Astrocyte (in vitro differentiated cells and primary cell): ENCODE data around the gene FERMT3. TPM values are rescaled to one million over a fixed set of nuclear protein-coding genes. Genes with fewer than 3 reads are reported as not detected.
A peak's percentile ranks its signal among the peaks of the same experiment; 100 is the strongest.

Experiments used
- DNase-seq: peaks from one replicate; pipeline ENCODE4 v3.0.0-alpha.2; 2010; ENCODE audit warnings: low read depth
- FAIRE-seq: peaks from 2 replicates; lab custom pipeline; 2011; peaks lifted over from hg19 to GRCh38; lab: Jason Lieb, UNC
- H2AFZ ChIP-seq: 2 replicates; pipeline ENCODE4 v1.6.0; 2012; ENCODE audit warnings: low read depth, low read length, inconsistent platforms
- H3K27ac ChIP-seq: 2 replicates; pipeline ENCODE4 v1.5.1; 2011; ENCODE audit warnings: low read depth, low read length, inconsistent platforms
- H3K27me3 ChIP-seq: 2 replicates; pipeline ENCODE4 v1.6.0; 2011; ENCODE audit warnings: low read length, inconsistent platforms; ENCODE audit not compliant: insufficient read depth
- H3K36me3 ChIP-seq: 2 replicates; pipeline ENCODE4 v1.5.1; 2011; ENCODE audit warnings: low read length, inconsistent platforms; ENCODE audit not compliant: insufficient read depth
- H3K4me1 ChIP-seq: 2 replicates; pipeline ENCODE4 v1.5.1; 2011; ENCODE audit warnings: low read length, inconsistent platforms; ENCODE audit not compliant: insufficient read depth
- H3K4me2 ChIP-seq: 2 replicates; pipeline ENCODE4 v1.6.0; 2012; ENCODE audit warnings: low read length, inconsistent platforms
- H3K4me3 ChIP-seq: 2 replicates; pipeline ENCODE4 v1.5.1; 2011; ENCODE audit warnings: low read depth, mild to moderate bottlenecking, low read length, inconsistent platforms; ENCODE audit not compliant: insufficient read depth
- H3K79me2 ChIP-seq: 2 replicates; pipeline ENCODE4 v1.6.0; 2012; ENCODE audit warnings: mild to moderate bottlenecking, low read length, inconsistent platforms; ENCODE audit not compliant: insufficient read depth
- H3K9ac ChIP-seq: 2 replicates; pipeline ENCODE4 v1.6.0; 2012; ENCODE audit warnings: mild to moderate bottlenecking, low read length, inconsistent platforms
- H3K9me3 ChIP-seq: 2 replicates; pipeline ENCODE4 v1.5.1; 2012; ENCODE audit warnings: low read depth, mild to moderate bottlenecking, low read length, inconsistent platforms; ENCODE audit not compliant: insufficient read depth
- H4K20me1 ChIP-seq: 2 replicates; pipeline ENCODE4 v1.6.0; 2012; ENCODE audit warnings: low read length, inconsistent platforms; ENCODE audit not compliant: insufficient read depth
- H3K27ac Mint-ChIP-seq: one replicate; pipeline ENCODE4 v1.8.0; 2021; ENCODE audit warnings: mild to moderate bottlenecking, mixed read lengths; ENCODE audit not compliant: unreplicated experiment
- H3K27me3 Mint-ChIP-seq: one replicate; pipeline ENCODE4 v1.8.0; 2021; ENCODE audit warnings: low read depth, mixed read lengths; ENCODE audit not compliant: unreplicated experiment
- H3K36me3 Mint-ChIP-seq: one replicate; pipeline ENCODE4 v1.8.0; 2021; ENCODE audit warnings: low read depth, mixed read lengths; ENCODE audit not compliant: unreplicated experiment
- H3K4me1 Mint-ChIP-seq: one replicate; pipeline ENCODE4 v1.8.0; 2021; ENCODE audit warnings: low read depth, mixed read lengths; ENCODE audit not compliant: unreplicated experiment
- H3K4me3 Mint-ChIP-seq: one replicate; pipeline ENCODE4 v1.8.0; 2021; ENCODE audit warnings: mild to moderate bottlenecking, moderate library complexity, mixed read lengths; ENCODE audit not compliant: unreplicated experiment
- H3K9me3 Mint-ChIP-seq: one replicate; pipeline ENCODE4 v1.8.0; 2021; ENCODE audit warnings: mild to moderate bottlenecking, mixed read lengths; ENCODE audit not compliant: unreplicated experiment
- EZH2 ChIP-seq: IDR thresholded peaks from 2 replicates; pipeline ENCODE4 v1.6.1; 2012; ENCODE audit warnings: mild to moderate bottlenecking, low read length, inconsistent platforms; ENCODE audit not compliant: insufficient read depth
- total RNA-seq: library from RNA; stranded (reverse); gene quantifications from 2 replicates; pipeline ENCODE4 v1.2.1, GENCODE V29; 2021
- TF ChIP-seq, protein P1 (sequence below): IDR thresholded peaks from 2 replicates; pipeline ENCODE4 v1.5.1; 2011; ENCODE audit warnings: low read depth, mild to moderate bottlenecking, inconsistent platforms, low read length, moderate library complexity; ENCODE audit not compliant: insufficient read depth

Gene FERMT3
- total RNA-seq, 1 donor from 2014 or later = 1.3 TPM

DNA sequence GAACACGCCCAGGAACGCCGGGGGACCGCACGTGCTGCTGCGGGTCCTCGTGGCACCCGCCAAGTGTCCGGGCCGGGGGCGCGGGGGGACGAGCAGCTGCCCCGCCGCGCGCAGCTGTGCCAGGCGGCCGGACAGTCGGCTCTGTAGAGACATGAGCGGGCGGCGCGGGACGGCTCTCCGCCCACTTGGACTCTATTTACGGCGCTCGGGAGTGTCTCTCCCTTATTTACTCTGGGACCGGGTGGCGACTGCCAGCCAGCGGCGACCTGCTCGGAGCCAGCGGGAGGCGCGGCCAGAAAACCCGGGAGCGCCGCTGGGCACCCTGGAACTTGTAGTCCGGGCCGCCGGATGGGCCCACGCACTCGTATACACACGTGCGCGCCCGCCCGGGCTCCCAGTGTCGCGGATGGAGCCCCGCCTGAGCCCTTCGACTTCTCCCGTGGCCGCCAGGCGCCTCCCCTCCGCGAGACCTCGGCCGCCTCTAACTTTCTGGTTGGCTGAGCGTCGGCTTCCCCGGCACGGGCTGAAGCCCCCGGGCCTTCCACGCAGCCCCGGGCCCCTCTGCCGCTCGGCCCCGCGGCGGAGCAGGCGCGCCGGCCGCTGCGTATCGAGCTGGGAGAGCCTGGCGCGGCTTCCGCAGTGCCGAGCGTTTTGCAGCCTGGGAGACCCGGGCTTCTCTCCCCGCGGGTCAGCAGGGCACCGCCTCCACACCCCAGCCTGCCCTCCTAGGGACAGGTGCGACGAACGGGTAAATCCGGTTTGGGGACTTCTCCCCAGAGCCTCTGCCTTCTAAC, 40.5 kb upstream of the FERMT3 start, which contains the start of gene MACROD1:
MACROD1 (minus strand) TSS at position 272 of the 794 bp plus-strand sequence; CDS start at position 153, 119 bp downstream.
- peak within 1 kb of the TSS; percentile 92 for H2AFZ ChIP-seq
- peak within 1 kb of the TSS; percentile 74 for H3K9ac ChIP-seq
- no peaks in the 10 kb centered on the region for H3K36me3 ChIP-seq
- Mint-ChIP-seq H3K27ac (no peak within 1 kb of the TSS), H3K9me3 (no peaks in the 10 kb centered on the region), H3K27me3 (peaks cover 7% of the 10 kb centered on the region), H3K36me3 (no peaks in the 10 kb centered on the region), H3K4me3 (peak within 1 kb of the TSS; percentile 83), H3K4me1 (no peaks in the 10 kb centered on the region)
- DNase-seq = peak; percentile 44
- FAIRE-seq = no peak
- H3K27ac ChIP-seq = no peak within 1 kb of the TSS
- H3K79me2 ChIP-seq = no peaks in the 10 kb centered on the region
- no peaks in the 10 kb centered on the region for H3K27me3 ChIP-seq
- H3K9me3 ChIP-seq = no peaks in the 10 kb centered on the region
- peak within 1 kb of the TSS; percentile 67 for H3K4me3 ChIP-seq
- peak within 1 kb of the TSS; percentile 83 for H3K4me2 ChIP-seq
- TF ChIP-seq EZH2 = no peak
- TF ChIP-seq, protein P1, sequence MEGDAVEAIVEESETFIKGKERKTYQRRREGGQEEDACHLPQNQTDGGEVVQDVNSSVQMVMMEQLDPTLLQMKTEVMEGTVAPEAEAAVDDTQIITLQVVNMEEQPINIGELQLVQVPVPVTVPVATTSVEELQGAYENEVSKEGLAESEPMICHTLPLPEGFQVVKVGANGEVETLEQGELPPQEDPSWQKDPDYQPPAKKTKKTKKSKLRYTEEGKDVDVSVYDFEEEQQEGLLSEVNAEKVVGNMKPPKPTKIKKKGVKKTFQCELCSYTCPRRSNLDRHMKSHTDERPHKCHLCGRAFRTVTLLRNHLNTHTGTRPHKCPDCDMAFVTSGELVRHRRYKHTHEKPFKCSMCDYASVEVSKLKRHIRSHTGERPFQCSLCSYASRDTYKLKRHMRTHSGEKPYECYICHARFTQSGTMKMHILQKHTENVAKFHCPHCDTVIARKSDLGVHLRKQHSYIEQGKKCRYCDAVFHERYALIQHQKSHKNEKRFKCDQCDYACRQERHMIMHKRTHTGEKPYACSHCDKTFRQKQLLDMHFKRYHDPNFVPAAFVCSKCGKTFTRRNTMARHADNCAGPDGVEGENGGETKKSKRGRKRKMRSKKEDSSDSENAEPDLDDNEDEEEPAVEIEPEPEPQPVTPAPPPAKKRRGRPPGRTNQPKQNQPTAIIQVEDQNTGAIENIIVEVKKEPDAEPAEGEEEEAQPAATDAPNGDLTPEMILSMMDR = no peak
- H3K4me1 ChIP-seq = no peaks in the 10 kb centered on the region
- no peaks in the 10 kb centered on the region for H4K20me1 ChIP-seq

DNA sequence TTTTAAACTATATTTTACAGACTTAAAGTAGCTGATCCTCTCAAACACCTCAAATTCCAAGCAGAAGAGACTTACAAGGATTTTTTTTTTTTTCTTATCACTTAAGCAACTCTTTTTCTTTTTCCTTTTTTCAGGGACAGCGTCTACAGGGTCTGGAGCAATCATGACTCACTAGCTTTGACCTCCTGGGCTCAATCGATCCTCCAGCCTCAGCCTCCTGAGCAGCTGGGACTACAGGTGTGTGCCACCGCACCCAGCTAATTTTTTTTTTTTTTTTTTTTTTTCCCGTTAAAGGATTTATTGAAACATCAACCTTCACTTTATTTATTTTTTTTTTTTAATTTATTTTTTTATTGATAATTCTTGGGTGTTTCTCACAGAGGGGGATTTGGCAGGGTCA, 36.1 kb upstream of the FERMT3 start:
- H3K4me2 ChIP-seq = no peak overlapping the region
- no peaks in the 10 kb centered on the region for H3K27me3 ChIP-seq
- H4K20me1 ChIP-seq = no peaks in the 10 kb centered on the region
- no peaks in the 10 kb centered on the region for H3K36me3 ChIP-seq
- peaks cover 3% of the 10 kb centered on the region for H3K9me3 ChIP-seq
- no peak overlapping the region for H3K9ac ChIP-seq
- H3K27ac Mint-ChIP-seq = no peak overlapping the region
- peaks cover 8% of the 10 kb centered on the region for H3K9me3 Mint-ChIP-seq
- no peak overlapping the region for H3K4me3 ChIP-seq
- H3K36me3 Mint-ChIP-seq = peaks cover 2% of the 10 kb centered on the region
- H3K27ac ChIP-seq = no peak overlapping the region
- no peaks in the 10 kb centered on the region for H3K4me1 Mint-ChIP-seq
- TF ChIP-seq EZH2 = no peak
- no peak overlapping the region for H3K4me3 Mint-ChIP-seq
- no peaks in the 10 kb centered on the region for H3K79me2 ChIP-seq
- DNase-seq (no peak), FAIRE-seq (no peak)
- no peaks in the 10 kb centered on the region for H3K4me1 ChIP-seq
- H3K27me3 Mint-ChIP-seq = peaks cover 4% of the 10 kb centered on the region
- H2AFZ ChIP-seq = no peak overlapping the region

DNA sequence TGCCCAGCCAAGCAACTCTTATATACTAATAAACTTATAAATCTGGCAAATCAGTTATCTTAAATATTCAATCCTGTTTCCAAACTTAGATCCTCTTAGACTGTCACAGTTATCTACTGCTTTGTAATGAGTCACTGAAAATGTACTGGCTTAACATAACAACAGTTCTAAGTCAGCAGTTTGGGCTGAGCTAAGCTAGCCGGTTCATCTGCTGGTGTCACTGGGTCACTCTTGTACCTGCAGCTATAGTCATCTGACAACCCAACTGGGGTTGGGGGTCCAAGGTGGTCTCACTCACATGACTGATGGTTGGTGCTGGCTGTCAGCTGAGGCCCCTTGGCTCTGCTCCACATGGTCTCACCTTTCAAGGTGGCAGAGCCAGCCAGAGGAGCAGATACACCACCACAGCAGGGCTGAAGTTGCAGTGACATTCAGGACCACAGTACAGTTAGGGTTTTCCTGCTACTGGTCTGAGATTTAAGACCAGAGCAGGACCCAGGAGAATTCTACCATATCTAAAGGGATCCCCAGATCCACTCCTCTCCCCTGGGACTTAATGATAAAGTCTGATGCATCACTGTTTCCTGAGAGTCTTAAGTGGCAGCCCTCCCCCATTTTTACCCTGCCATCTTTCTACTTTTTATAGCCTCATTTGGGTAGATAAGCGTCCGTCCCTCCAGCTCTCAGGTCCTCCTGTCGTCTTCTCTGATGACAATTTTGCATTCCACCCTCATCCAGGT, 32.7 kb upstream of the FERMT3 start:
- Histone ChIP-seq H3K36me3 (no peaks in the 10 kb centered on the region), H3K27me3 (no peaks in the 10 kb centered on the region), H3K4me3 (no peak overlapping the region), H2AFZ (no peak overlapping the region), H3K9ac (no peak overlapping the region), H3K79me2 (no peaks in the 10 kb centered on the region), H3K27ac (no peak overlapping the region), H4K20me1 (no peaks in the 10 kb centered on the region), H3K9me3 (peaks cover 3% of the 10 kb centered on the region), H3K4me1 (no peaks in the 10 kb centered on the region), H3K4me2 (no peak overlapping the region)
- no peak for FAIRE-seq
- DNase-seq = no peak
- peaks cover 8% of the 10 kb centered on the region for H3K36me3 Mint-ChIP-seq
- peaks cover 8% of the 10 kb centered on the region for H3K9me3 Mint-ChIP-seq
- TF ChIP-seq EZH2 = no peak
- TF ChIP-seq, protein P1 = no peak
- H3K27ac Mint-ChIP-seq = no peak overlapping the region
- no peaks in the 10 kb centered on the region for H3K4me1 Mint-ChIP-seq
- no peaks in the 10 kb centered on the region for H3K27me3 Mint-ChIP-seq
- no peak overlapping the region for H3K4me3 Mint-ChIP-seq
